GM12873 (cell line): ENCODE measurements around the gene PROX2.

Experiments
- CTCF ChIP-seq: IDR thresholded peaks from 2 replicates; pipeline ENCODE4 v1.5.1; 2012; ENCODE audit warnings: low read depth, mild to moderate bottlenecking, moderate library complexity, low read length, control low read depth; ENCODE audit not compliant: insufficient read depth; ENCODE audit errors: missing control alignments

Gene PROX2

GRCh38 chr14:74871819-74872218, 4.1 kb downstream of the PROX2 start:
- TF ChIP-seq CTCF: no peak

- no peak for TF ChIP-seq CTCF
Observed at GRCh38 chr14:74868739-74869138, 7.2 kb downstream of the PROX2 start.

GRCh38 chr14:74867673-74868072, 8.3 kb downstream of the PROX2 start:
- no peak for TF ChIP-seq CTCF

GRCh38 chr14:74866708-74867389, 9.1 kb downstream of the PROX2 start:
- TF ChIP-seq CTCF: no peak

- TF ChIP-seq CTCF: no peak
Observed at GRCh38 chr14:74865156-74865555, 10.8 kb downstream of the PROX2 start.

GRCh38 chr14:74864198-74864597, 11.7 kb downstream of the PROX2 start:
- no peak for TF ChIP-seq CTCF

- TF ChIP-seq CTCF: no peak
Observed at GRCh38 chr14:74863274-74863673, 12.7 kb downstream of the PROX2 start.
